Large intestine (tissue), 3 donors: ENCODE data around the gene EIF3J. TPM values are rescaled to one million over a fixed set of nuclear protein-coding genes. Genes with fewer than 3 reads are reported as not detected.
A peak's percentile ranks its signal among the peaks of the same experiment; 100 is the strongest.
"Not testable (repeated sequence)": the region's sequence is repeated elsewhere in the genome, so short reads cannot be mapped to it uniquely, and the experiment has no call there.

Source experiments
- DNase-seq, 2 donors: peaks; one replicate each; pipeline versions ENCODE4 v3.0.0 to v3.0.0-alpha.2; 2013
- H3K27ac ChIP-seq: one replicate; pipeline ENCODE4 v1.5.1; 2013; ENCODE audit warnings: low read length
- H3K27me3 ChIP-seq: 2 replicates; pipeline ENCODE4 v1.6.1; 2013; ENCODE audit warnings: low read length; ENCODE audit not compliant: control insufficient read depth, insufficient read depth
- H3K36me3 ChIP-seq: 2 replicates; pipeline ENCODE4 v1.6.1; 2013; ENCODE audit warnings: low read length; ENCODE audit not compliant: control insufficient read depth, insufficient read depth
- H3K4me1 ChIP-seq: one replicate; pipeline ENCODE4 v1.6.1; 2013; ENCODE audit warnings: low read length; ENCODE audit not compliant: control insufficient read depth, insufficient read depth
- H3K4me3 ChIP-seq: one replicate; pipeline ENCODE4 v1.5.1; 2013; ENCODE audit warnings: low read length
- H3K9me3 ChIP-seq: one replicate; pipeline ENCODE4 v1.6.1; 2013; ENCODE audit warnings: mild to moderate bottlenecking, low read depth, low read length, moderate library complexity; ENCODE audit not compliant: control insufficient read depth
- WGBS: methylation state at CpG from one replicate; pipeline ENCODE4 v1.1.5; 2013; ENCODE audit warnings: low lambda C conversion rate; ENCODE audit not compliant: insufficient coverage; 5-methylcytosine and 5-hydroxymethylcytosine counted together
- polyA plus RNA-seq: library from polyadenylated mRNA; unstranded; fragments of 120-200 nt; gene quantifications from one replicate; pipeline ENCODE4 v1.2.1, GENCODE V29; 2013

EIF3J gene
- polyA plus RNA-seq, 1 donor: 62.3 TPM

DNA sequence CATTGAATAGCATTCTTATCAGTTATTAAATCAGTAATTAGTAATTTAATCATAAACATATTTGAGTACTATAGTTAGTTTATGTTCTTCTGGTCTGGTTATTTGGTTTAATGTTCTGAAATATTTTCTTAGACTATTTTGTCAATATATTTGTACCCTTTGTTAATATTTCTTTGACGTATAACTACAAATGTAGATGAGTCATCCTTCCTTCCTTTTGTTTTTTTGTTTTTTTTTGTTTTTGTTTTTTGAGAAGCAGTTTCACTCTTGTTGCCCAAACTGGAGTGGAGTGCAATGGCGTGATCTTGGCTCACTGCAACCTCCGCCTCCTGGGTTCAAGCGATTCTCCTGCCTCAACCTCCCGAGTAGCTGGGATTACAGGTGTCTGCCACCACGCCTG is 17.4 kb upstream of the EIF3J start:
- H3K9me3 ChIP-seq: no peaks in the 10 kb centered on the region
- 89% methylated on average over 1 of the region's 6 CpGs for WGBS
- H3K4me3 ChIP-seq: no peak overlapping the region
- no peaks in the 10 kb centered on the region for H3K4me1 ChIP-seq
- H3K27ac ChIP-seq: no peak overlapping the region
- no peak for DNase-seq
- H3K27me3 ChIP-seq: no peaks in the 10 kb centered on the region
- peaks cover 43% of the 10 kb centered on the region for H3K36me3 ChIP-seq

DNA sequence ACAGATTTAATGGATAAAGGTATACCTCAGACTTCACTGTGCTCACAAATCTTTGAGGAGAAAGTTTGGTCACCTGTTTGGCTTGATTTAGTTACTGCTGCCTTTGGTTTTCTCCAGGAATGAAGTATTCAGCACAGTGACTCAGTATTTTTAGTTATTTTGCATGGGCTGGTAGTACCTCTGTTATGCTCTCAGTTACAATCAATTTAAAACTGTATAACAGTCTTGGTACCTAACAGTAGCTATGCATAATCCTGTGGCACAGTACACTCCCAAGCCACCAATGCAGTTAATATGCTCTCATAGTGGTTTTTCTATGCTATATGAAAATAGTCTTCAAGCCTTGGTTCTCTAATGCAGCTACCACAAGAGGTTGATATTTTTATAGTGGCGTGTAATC is 11.9 kb upstream of the EIF3J start:
- no peak for DNase-seq
- Histone ChIP-seq H3K27me3 (no peaks in the 10 kb centered on the region), H3K4me1 (no peaks in the 10 kb centered on the region), H3K36me3 (peaks cover 24% of the 10 kb centered on the region), H3K27ac (no peak overlapping the region), H3K9me3 (no peaks in the 10 kb centered on the region), H3K4me3 (no peak overlapping the region)
- no CpG with 5 or more reads among the region's 1 CpG for WGBS

DNA sequence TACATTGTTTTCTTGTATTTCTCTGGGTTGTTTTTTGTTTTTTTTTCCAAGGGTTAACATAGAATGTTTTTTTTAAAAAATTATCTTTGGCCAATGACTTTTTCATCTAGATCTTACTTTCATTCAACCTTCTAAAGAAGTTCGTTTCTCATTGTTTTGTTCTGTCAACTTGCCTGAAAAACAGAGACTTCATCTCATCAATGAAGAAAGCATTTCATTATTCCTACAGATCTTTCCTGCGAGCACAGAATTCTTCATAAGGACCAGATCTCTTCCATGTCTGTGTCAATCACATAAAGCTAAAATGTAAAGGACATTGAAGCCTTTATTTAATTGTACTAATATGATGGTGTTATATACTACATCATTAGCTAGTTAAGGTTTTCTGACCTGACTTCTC is 9.7 kb upstream of the EIF3J start:
- WGBS: 45% methylated on average over 1 of the region's 2 CpGs
- no peak overlapping the region for H3K4me3 ChIP-seq
- no peak overlapping the region for H3K27ac ChIP-seq
- no peaks in the 10 kb centered on the region for H3K4me1 ChIP-seq
- DNase-seq: no peak
- peaks cover 16% of the 10 kb centered on the region for H3K36me3 ChIP-seq
- H3K9me3 ChIP-seq: no peaks in the 10 kb centered on the region
- H3K27me3 ChIP-seq: no peaks in the 10 kb centered on the region

DNA sequence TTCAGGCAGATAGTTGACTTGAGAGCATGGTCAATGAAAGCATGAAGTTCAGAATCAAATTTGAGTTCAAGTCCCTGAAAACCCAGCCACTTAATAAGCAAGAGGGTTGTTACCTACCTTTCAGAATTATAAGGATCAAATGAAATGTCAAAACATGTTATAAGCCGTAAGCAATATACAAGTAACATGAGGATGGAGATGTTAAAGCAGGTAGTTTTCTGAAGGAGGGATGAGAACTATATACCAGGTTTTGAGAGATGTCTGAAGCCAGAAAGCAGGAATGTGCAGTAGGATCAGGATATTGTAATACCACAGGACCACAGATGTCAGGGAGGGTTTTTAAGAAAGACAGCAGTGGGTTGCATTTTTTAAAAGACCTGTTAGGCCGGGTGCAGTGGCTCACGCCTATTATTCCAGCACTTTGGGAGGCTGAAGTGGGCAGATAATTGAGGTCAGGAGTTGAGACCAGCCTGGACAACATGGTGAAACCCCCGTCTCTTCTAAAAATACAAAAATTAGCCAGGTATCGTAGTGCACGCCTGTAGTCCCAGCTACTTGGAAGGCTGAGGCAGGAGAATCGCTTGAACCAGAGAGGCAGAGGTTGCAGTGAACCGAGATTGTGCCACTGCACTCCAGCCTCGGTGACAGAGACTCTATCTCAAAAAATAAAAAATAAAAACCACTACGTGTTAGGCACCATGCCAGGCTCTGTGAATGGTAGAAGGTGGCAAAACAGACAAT is 6.9 kb upstream of the EIF3J start:
- no peak for DNase-seq
- H3K36me3 ChIP-seq: peaks cover 5% of the 10 kb centered on the region
- no peaks in the 10 kb centered on the region for H3K27me3 ChIP-seq
- WGBS: no CpG with 5 or more reads among the region's 10 CpGs
- peaks cover under 1% of the 10 kb centered on the region for H3K4me1 ChIP-seq
- no peaks in the 10 kb centered on the region for H3K9me3 ChIP-seq
- no peak overlapping the region for H3K4me3 ChIP-seq
- H3K27ac ChIP-seq: no peak overlapping the region

DNA sequence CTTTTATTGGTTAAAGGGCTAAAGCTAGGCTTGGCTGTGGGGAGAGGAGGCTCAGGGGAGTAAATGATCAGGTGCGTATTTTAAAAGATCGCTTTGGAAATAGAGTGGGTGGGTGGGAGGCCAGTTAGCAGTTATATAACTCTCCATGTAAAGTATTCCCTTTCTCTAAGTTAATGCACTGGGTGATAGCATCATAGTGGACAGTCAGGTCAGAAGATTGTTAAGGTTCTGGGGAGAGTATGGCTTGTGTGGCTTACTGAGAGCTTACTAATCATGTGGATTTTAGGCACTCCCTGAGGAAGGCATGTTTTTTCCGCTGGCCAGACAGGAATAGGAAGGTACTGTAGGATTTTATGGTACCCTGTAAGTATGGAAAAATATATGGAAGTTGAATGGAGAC is 6.3 kb upstream of the EIF3J start:
- Histone ChIP-seq H3K27ac (no peak overlapping the region), H3K9me3 (no peaks in the 10 kb centered on the region), H3K36me3 (peaks cover 5% of the 10 kb centered on the region), H3K4me3 (no peak overlapping the region), H3K27me3 (no peaks in the 10 kb centered on the region), H3K4me1 (peaks cover 6% of the 10 kb centered on the region)
- 95% methylated on average over 3 of the region's 3 CpGs for WGBS
- DNase-seq: no peak

DNA sequence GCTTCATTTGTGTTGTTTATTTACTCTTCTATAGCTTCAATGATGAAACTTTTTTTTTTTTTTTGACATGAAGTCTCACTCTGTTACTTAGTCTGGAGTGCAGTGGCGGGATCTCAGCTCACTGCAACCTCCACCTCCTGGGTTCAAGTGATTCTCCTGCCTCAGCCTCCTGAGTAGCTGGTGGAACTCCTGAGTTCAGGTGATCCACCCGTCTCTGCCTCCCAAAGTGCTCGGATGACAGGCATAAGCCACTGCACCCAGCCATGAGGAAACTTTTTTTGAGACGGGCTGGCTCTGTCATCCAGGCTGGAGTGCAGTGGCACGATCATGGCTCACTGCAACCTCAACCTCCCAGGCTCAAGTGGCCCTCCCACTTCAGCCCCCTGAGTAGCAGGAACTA is 4.7 kb upstream of the EIF3J start:
- H3K36me3 ChIP-seq, H3K27ac ChIP-seq, H3K9me3 ChIP-seq, DNase-seq, H3K4me3 ChIP-seq, H3K4me1 ChIP-seq, H3K27me3 ChIP-seq: not testable (repeated sequence)
- no CpG with 5 or more reads among the region's 5 CpGs for WGBS

DNA sequence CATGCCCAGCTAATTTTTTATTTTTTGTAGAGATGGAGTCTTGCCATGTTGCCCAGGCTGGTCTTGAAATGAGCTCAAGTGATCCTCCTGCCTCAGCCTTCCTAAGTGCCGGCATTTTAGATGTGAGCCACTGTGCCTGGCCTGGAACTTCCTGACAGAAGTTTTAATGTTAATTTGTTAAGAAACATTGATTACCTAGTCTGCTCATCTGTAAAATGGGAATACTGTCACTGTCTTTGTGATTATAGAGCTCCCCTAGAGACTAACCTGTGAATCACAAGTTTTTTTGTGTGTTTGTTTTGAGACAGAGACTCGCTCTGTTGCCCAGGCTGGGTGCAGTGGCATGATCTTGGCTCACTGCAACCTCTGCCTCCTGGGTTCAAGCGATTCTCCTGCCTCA is 4.3 kb upstream of the EIF3J start:
- peaks cover 7% of the 10 kb centered on the region for H3K4me1 ChIP-seq
- H3K9me3 ChIP-seq: no peaks in the 10 kb centered on the region
- no peaks in the 10 kb centered on the region for H3K27me3 ChIP-seq
- no peak overlapping the region for H3K27ac ChIP-seq
- DNase-seq: no peak
- H3K36me3 ChIP-seq: peaks cover 5% of the 10 kb centered on the region
- no peak overlapping the region for H3K4me3 ChIP-seq
- WGBS: no CpG with 5 or more reads among the region's 3 CpGs

DNA sequence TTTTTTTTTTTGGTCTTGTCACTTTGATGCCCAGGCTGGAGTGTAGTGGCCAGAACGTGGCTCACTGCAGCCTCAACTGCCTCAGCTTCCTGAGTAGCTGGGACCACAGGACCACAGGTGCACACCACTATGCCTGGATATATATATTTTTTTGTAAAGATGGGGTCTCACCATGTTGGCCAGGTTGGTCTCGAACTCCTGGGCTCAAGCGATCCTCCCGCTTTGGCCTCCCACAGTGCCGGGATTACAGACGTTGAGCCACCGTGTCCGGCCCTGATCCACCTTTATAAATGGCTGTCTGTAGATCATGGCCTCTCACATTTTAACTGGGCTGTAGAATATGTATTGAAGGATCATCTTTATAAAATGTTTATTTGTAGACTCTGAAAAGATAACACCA is 1.9 kb upstream of the EIF3J start:
- Histone ChIP-seq H3K4me1 (peaks cover 13% of the 10 kb centered on the region), H3K4me3 (peak overlapping the region; percentile 61), H3K36me3 (peaks cover 5% of the 10 kb centered on the region), H3K27me3 (no peaks in the 10 kb centered on the region), H3K27ac (no peak overlapping the region), H3K9me3 (no peaks in the 10 kb centered on the region)
- no CpG with 5 or more reads among the region's 8 CpGs for WGBS
- no peak for DNase-seq

DNA sequence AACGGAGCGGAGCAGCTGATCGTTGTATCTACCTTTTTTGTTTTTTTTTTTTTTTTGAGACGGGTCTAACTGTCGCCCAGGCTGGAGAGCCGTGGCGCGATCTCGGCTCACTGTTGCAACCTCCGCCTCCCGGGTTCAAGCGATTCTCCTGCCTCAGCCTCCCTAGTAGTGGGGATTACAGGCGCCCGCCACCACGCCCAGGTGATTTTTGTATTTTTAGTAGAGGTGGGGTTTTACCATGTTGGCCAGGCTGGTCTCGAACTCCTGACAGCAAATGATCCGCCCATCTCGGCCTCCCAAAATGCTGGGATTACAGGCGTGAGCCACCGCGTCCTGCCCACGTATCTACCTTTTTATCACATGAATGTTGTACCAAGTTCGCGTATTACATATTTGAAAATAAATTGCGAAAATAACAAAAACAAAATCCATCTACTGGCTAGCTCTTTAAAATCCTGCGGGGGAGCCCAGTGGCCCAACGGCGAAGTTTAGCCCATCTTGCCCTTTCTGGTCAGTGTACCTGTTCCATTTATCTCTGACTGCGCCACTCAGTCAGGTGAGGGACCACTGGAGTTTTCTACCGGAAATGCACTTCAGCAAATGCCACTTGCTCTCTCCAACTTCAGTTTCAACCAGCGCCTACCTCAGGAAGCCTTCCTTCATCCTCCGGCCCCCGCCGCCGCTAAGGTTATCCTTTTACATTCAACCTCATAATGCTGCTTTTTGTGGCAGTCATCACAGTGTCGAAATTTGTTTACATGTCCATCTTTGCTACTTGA is 1.2 kb upstream of the EIF3J start:
- WGBS: 12% methylated on average over 5 of the region's 36 CpGs
- peaks cover 7% of the 10 kb centered on the region for H3K36me3 ChIP-seq
- H3K4me1 ChIP-seq: peaks cover 13% of the 10 kb centered on the region
- peak overlapping the region; percentile 89 for H3K27ac ChIP-seq
- peak in 1 of 2 donors; percentile 30 for DNase-seq
- no peaks in the 10 kb centered on the region for H3K27me3 ChIP-seq
- no peaks in the 10 kb centered on the region for H3K9me3 ChIP-seq
- peak overlapping the region; percentile 61 for H3K4me3 ChIP-seq

DNA sequence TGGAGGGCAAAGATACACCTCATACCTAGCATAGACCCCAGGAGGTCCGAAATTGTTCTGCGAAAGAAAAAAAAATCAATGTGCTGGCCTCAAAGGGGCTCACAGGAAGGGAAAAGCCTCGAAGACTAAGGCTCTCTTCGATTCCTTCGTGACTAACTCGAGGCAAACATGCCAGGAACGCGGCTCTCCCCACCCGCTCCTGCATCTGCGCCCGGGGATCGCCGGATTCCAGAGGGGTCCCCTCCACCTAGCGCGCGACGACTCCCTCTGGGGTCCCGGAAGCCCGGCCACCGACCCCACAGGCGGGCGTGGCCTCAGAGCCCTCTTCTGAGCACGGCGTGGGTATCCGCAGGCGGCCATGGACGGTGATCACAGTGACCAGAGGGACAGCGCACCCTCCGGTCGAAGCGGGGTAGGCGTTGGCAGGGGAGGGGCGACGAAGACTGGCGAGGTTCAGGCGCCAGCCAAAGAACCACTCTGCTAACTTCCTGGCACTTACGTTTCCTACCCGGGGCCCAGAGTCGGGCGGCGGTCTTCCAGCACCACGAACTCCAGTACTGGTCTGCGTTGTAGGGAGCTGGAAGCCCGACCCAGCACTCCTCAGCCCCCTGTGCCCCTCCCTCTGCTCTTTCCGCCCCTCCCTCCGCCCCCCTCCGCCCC is 515 bp upstream of the EIF3J start:
- H3K36me3 ChIP-seq: peaks cover 6% of the 10 kb centered on the region
- H3K27me3 ChIP-seq: no peaks in the 10 kb centered on the region
- WGBS: no CpG with 5 or more reads among the region's 47 CpGs
- peak overlapping the region; percentile 61 for H3K4me3 ChIP-seq
- DNase-seq: peak; percentile 85 to 94
- H3K4me1 ChIP-seq: peaks cover 13% of the 10 kb centered on the region
- H3K27ac ChIP-seq: peak overlapping the region; percentile 89
- H3K9me3 ChIP-seq: no peaks in the 10 kb centered on the region
